ENCODE measurements around the gene MCHR1.

The MCHR1 gene

GRCh38 chr22:40727964-40728615 lies 48.8 kb downstream of the MCHR1 start:
- no peak for DNase-seq

GRCh38 chr22:40728731-40729189 lies 49.5 kb downstream of the MCHR1 start:
- peak; percentile 44 for DNase-seq

GRCh38 chr22:40729284-40729683 lies 50.0 kb downstream of the MCHR1 start:
- DNase-seq = no peak
